HUES64 (cell line): ENCODE measurements around the gene PTPRD.

Experiments
- H3K27ac ChIP-seq: 2 replicates; pipeline ENCODE4 v1.7.0; 2013; ENCODE audit warnings: low read depth, low read length, inconsistent platforms
- H3K27me3 ChIP-seq: 2 replicates; pipeline ENCODE4 v1.6.1; 2013; ENCODE audit warnings: mild to moderate bottlenecking, low read length; ENCODE audit not compliant: insufficient read depth
- H3K36me3 ChIP-seq: 2 replicates; pipeline ENCODE4 v1.6.1; 2013; ENCODE audit warnings: mild to moderate bottlenecking, low read length; ENCODE audit not compliant: insufficient read depth
- H3K4me1 ChIP-seq: 2 replicates; pipeline ENCODE4 v1.6.1; 2013; ENCODE audit warnings: mild to moderate bottlenecking, low read length, moderate library complexity; ENCODE audit not compliant: insufficient read depth
- H3K4me3 ChIP-seq: 2 replicates; pipeline ENCODE4 v1.5.1; 2013; ENCODE audit warnings: mild to moderate bottlenecking, low read length, moderate library complexity
- H3K9ac ChIP-seq: 2 replicates; pipeline ENCODE4 v1.6.1; 2013; ENCODE audit warnings: mild to moderate bottlenecking, low read depth, low read length
- H3K9me3 ChIP-seq: 2 replicates; pipeline ENCODE4 v1.6.1; 2013; ENCODE audit warnings: low read depth, low read length; ENCODE audit not compliant: insufficient read depth
- WGBS: fragments of 150-250, 120-280 bp; methylation state at CpG from one replicate; pipeline ENCODE4 v1.1.7; 2013; ENCODE audit warnings: missing lambda C conversion rate; 5-methylcytosine and 5-hydroxymethylcytosine counted together

The PTPRD gene

DNA sequence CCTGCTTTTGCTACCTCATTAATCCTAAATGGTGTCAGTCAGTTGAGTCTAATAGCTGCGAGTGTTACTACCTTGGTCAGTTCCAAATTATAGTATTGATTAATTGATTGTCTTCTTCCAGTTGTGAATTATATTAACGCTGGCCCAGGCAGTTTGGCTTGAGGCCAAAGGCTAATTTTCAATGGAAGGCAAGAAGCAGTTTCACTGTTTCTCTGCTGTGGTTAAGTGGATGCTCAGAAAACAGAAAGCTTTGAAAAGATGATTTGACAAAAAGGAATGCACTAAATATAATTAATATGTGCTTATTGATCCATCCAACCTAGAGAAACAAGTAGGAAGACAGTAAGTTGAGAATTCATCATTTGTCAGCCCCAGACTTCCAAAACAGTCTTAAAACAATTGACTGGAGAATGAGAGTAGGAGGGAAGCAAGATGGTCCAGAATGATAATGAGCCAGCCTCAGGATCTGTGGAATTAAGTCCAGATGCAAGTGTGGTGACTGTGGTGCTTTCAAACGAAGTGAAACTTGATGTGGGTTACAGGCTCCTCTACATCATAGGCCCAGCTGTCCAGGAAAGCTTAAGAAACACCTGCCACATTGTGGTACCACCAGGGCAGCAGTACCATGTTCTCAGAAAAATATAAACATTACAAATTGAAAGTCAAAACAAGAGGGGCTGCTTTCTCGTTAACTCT, 1442.2 kb downstream of the PTPRD start:
- no peaks in the 10 kb centered on the region for H3K4me1 ChIP-seq
- 92% methylated on average over 4 of the region's 4 CpGs for WGBS
- H3K4me3 ChIP-seq: no peak overlapping the region
- no peaks in the 10 kb centered on the region for H3K36me3 ChIP-seq
- H3K27me3 ChIP-seq: no peaks in the 10 kb centered on the region
- no peak overlapping the region for H3K9ac ChIP-seq
- no peak overlapping the region for H3K27ac ChIP-seq
- no peaks in the 10 kb centered on the region for H3K9me3 ChIP-seq

DNA sequence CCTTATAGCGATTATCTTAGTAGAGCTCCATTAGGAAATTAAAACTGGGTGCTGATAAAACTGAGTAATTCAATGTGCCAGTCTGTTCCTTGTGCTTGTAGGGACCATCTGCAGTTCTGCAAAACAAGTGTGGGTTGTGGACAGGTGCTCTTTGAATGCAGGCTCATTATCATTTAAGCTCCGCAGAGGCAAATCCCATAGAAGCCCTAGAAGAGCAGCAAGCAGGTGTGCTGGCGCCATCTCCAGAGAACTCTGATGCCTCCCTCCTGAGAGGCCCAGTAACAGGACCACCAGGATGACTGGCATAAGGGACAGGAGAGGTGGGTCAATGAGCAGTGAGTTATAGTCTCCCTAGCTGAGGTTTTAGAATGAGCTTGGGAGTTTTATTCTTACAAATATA, 1470.8 kb downstream of the PTPRD start:
- H3K27ac ChIP-seq: no peak overlapping the region
- no peak overlapping the region for H3K4me3 ChIP-seq
- no peak overlapping the region for H3K9ac ChIP-seq
- H3K27me3 ChIP-seq: no peaks in the 10 kb centered on the region
- H3K4me1 ChIP-seq: no peaks in the 10 kb centered on the region
- H3K9me3 ChIP-seq: no peaks in the 10 kb centered on the region
- WGBS: 81% methylated on average over 3 of the region's 3 CpGs
- no peaks in the 10 kb centered on the region for H3K36me3 ChIP-seq

DNA sequence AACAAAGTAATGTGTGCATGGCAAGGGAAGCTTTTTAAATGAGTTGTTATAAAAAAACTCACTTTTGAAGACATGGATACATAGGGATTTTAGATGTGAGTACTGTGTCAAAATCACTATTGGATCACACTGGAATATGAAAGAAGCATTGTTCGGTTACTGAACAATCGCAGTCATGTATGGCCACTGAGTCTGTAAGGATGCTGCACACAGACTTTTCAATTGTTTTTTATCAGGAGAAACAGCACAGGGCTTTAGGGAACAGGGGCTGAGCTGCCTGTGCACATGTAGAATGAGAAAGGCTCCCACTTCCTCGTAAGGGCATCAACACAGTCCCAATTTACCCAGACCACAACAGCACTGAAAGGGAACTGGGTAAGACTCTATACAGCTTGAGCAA, 1479.3 kb downstream of the PTPRD start:
- no peaks in the 10 kb centered on the region for H3K36me3 ChIP-seq
- no peaks in the 10 kb centered on the region for H3K4me1 ChIP-seq
- no peaks in the 10 kb centered on the region for H3K27me3 ChIP-seq
- no peaks in the 10 kb centered on the region for H3K9me3 ChIP-seq
- no peak overlapping the region for H3K9ac ChIP-seq
- no peak overlapping the region for H3K4me3 ChIP-seq
- 95% methylated on average over 3 of the region's 3 CpGs for WGBS
- H3K27ac ChIP-seq: no peak overlapping the region

DNA sequence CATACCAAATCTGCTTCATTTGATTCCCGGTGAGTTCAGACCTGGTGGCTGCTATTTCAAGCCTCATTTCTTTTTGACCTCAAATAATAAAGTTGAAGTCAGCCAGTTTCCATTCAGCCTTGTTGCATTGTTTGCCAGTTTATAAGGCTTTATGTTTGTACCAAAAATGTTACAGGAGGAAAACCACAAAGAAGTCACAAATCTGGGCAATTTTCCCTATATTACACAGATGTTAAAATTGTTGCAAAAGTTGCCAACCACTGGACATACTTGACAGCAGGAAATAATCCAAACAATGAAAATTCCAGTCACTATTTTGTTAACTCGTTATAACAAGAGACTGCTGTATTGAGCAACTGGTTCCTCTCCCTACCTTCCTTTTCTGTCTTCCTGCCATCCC, 1488.2 kb downstream of the PTPRD start:
- WGBS: 95% methylated on average over 2 of the region's 2 CpGs
- H3K4me1 ChIP-seq: no peaks in the 10 kb centered on the region
- no peaks in the 10 kb centered on the region for H3K36me3 ChIP-seq
- no peak overlapping the region for H3K4me3 ChIP-seq
- H3K27ac ChIP-seq: no peak overlapping the region
- no peaks in the 10 kb centered on the region for H3K27me3 ChIP-seq
- H3K9ac ChIP-seq: no peak overlapping the region
- no peaks in the 10 kb centered on the region for H3K9me3 ChIP-seq

DNA sequence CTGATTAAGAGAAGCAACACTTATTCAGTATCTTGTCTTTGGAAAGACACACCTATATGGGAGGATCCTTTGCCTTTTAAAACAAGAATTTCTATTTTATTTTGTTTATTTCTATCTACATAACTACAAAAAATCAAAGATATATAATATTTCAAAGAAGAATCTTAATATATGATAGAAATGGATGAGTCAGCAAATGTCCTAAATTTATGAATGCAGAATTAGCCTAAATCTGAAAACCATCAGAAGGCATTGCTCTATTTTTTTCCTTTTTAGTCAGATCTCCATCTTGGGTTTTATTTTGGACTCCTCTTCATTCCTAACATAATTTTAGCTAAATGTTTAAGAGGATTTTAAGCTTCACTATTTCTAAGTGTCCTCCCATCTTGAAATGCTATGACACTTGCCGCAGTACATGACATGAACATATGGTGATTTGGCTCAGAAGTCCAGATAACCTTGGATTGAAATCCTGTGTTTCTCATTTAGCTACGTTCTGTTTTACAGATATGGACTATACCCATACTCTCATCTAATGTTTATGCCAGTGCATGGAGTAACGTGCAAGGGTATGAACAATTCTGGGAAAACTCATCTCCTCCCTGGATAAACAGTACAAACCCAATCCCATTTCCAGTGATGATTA, 1490.4 kb downstream of the PTPRD start:
- Histone ChIP-seq H3K4me3 (no peak overlapping the region), H3K27me3 (no peaks in the 10 kb centered on the region), H3K9me3 (no peaks in the 10 kb centered on the region), H3K9ac (no peak overlapping the region), H3K36me3 (no peaks in the 10 kb centered on the region), H3K4me1 (no peaks in the 10 kb centered on the region), H3K27ac (no peak overlapping the region)
- 96% methylated on average over 3 of the region's 3 CpGs for WGBS

DNA sequence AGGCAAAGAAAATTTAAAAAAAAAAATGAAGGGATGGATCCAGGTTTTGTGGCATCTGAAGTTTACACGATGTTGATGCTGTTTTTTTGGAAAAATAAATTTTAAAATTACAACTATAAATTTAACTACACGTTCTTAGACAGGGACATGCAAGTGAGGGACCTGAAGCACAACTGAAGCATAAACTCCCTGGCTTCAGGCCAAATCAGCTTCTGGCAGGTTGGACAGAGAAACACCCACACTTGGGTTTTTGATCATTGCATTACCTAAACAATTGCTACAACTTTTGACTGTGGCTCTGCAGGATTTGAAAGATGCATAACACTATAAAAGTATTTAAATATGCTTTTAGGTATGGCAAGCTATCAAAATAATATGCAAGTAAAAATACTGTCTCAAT, 1494.9 kb downstream of the PTPRD start:
- Histone ChIP-seq H3K27ac (no peak overlapping the region), H3K9me3 (no peaks in the 10 kb centered on the region), H3K36me3 (no peaks in the 10 kb centered on the region), H3K4me3 (no peak overlapping the region), H3K4me1 (no peaks in the 10 kb centered on the region), H3K27me3 (no peaks in the 10 kb centered on the region), H3K9ac (no peak overlapping the region)
- WGBS: 88% methylated on average over 1 of the region's 2 CpGs

DNA sequence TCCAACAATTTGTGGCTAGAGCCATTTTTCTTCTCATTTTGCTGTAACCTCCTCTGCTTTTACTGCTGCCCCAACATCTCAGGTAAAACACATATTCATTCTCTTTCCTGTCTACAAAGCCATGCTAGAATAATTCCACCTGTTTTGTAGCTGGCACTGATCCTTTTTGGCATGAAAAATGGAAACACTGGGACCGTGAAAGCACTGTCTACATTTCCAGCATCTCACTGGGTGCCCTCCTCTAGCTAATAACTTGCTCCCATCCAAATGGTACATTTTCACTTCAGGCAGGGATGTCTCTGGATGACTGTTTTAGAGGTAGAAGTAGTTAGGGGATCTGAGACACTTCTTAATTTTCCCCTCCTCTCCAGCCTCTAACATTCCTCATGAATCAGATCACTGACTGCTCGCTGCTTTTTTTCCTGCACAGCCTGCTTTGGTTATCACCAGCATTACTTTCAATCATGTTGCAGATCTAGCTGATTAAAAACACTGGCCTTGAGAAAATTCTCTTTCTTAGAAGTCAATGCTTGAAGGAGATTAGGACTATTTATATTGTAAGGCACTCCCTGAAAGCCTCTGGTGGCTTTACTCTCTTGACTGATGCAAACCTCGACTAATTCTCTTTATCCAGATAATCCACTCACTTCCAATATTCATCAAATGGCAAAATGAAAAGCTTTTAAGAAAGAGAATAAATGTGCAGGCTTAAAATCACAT, 1500.6 kb downstream of the PTPRD start:
- Histone ChIP-seq H3K9me3 (no peaks in the 10 kb centered on the region), H3K9ac (no peak overlapping the region)
- WGBS: 92% methylated on average over 3 of the region's 3 CpGs

DNA sequence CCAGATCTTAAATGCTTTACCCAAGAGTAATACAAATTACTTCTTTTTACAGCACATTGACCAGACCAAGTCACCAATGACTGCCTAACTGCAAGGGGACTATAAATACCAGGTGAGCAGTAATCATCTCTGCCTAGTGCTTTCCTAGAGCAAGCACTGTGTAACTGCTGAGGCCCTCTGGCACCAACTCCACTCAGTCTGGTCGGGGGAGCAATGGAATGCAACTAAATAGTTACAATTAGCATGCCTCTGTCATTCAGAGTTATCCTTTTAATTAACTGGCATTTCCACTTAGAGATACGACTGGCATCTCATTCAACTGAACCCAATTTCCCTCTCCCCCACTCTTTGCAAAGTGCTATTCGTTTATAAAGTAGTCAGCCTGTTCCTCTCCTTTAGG, 1504.2 kb downstream of the PTPRD start:
- H3K27ac ChIP-seq: no peak overlapping the region
- no peak overlapping the region for H3K4me3 ChIP-seq
- H3K27me3 ChIP-seq: no peaks in the 10 kb centered on the region
- H3K4me1 ChIP-seq: peaks cover 5% of the 10 kb centered on the region; the same call in 1 of the 2 replicates
- H3K36me3 ChIP-seq: no peaks in the 10 kb centered on the region
- 38% methylated on average over 2 of the region's 3 CpGs for WGBS
- no peak overlapping the region for H3K9ac ChIP-seq
- no peaks in the 10 kb centered on the region for H3K9me3 ChIP-seq

More for the DNA sequence above, 1500.6 kb downstream of the PTPRD start:
- no peak overlapping the region for H3K4me3 ChIP-seq
- no peaks in the 10 kb centered on the region for H3K27me3 ChIP-seq
- H3K27ac ChIP-seq: no peak overlapping the region
- no peaks in the 10 kb centered on the region for H3K36me3 ChIP-seq
- no peaks in the 10 kb centered on the region; the same call in 1 of the 2 replicates for H3K4me1 ChIP-seq

DNA sequence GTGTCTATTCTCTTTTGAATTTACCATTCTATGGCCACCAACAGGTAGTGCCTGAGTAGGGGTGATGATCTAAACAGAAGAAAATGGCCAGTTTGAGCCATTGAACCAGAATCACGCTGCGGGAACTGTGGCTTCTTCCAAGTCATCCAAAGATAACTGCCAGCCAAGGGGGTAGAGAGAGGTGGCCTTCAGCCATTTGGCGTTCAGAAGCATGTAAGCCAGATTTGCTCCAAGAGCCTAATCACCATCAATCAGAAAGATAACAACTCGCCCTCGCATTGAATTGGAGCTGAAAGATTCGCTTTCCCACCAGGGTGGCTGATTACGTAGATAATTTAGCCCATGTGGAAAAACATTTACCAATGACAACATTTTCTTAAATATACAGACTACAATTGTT, 1510.5 kb downstream of the PTPRD start:
- no peaks in the 10 kb centered on the region for H3K27me3 ChIP-seq
- H3K36me3 ChIP-seq: no peaks in the 10 kb centered on the region
- no peak overlapping the region for H3K9ac ChIP-seq
- no peaks in the 10 kb centered on the region for H3K9me3 ChIP-seq
- 79% methylated on average over 7 of the region's 7 CpGs for WGBS
- no peak overlapping the region for H3K4me3 ChIP-seq
- H3K27ac ChIP-seq: no peak overlapping the region
- peaks cover 5% of the 10 kb centered on the region; the same call in 1 of the 2 replicates for H3K4me1 ChIP-seq

DNA sequence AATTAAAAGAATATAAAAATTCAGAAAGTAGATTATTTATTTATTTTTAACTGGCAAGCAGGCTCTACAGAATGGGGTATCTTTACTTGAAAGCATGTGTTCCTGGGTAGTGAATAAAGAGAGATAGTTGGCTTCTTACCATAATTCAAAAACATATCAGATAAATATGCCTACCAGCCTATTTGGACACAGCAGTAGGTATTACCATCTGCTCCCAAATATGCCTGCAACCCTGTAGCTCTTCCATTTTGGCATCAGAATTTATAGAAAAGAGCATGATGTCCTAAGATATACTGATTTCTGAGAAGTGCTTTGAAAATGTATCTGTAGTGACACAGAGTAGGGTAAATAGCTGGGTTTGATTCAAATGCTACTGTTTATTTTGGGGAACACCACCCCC, 1512.7 kb downstream of the PTPRD start:
- H3K27me3 ChIP-seq: no peaks in the 10 kb centered on the region
- H3K9me3 ChIP-seq: no peaks in the 10 kb centered on the region
- no peak overlapping the region for H3K4me3 ChIP-seq
- H3K27ac ChIP-seq: no peak overlapping the region
- no peaks in the 10 kb centered on the region for H3K36me3 ChIP-seq
- no peak overlapping the region for H3K9ac ChIP-seq
- H3K4me1 ChIP-seq: peaks cover 5% of the 10 kb centered on the region

DNA sequence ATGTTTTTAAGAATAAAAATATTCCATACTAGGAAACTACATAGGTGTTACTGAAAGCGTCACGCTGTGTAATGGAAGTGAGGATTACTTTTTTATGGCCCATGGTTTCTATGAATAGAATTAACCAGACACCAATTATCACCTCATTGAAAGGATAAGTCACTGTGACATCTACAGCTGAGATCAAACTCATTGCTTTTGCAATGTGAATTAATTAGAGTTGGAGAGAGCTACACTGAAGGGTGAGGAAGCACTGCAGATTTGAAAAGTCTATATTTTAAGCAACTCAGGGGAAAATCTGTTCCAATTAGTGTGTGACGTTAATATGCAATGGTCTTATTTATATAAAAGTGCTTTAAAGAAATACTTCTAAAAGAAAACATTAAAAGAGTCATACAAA, 1513.2 kb downstream of the PTPRD start:
- no peaks in the 10 kb centered on the region for H3K9me3 ChIP-seq
- no peaks in the 10 kb centered on the region for H3K36me3 ChIP-seq
- WGBS: no CpG with 5 or more reads among the region's 3 CpGs
- no peaks in the 10 kb centered on the region for H3K27me3 ChIP-seq
- H3K4me3 ChIP-seq: no peak overlapping the region
- H3K4me1 ChIP-seq: peaks cover 1% of the 10 kb centered on the region; the same call in 1 of the 2 replicates
- no peak overlapping the region for H3K9ac ChIP-seq
- no peak overlapping the region for H3K27ac ChIP-seq
